GM18870 (cell line): ENCODE data around the gene DGCR6.
"Not testable (repeated sequence)": the region's sequence is repeated elsewhere in the genome, so short reads cannot be mapped to it uniquely, and the experiment has no call there.

Experiments used
- ATAC-seq: cut with Tn5 transposase; IDR thresholded peaks from one replicate; pipeline ENCODE4 v1.9.1; 2021; ENCODE audit warnings: moderate library complexity; ENCODE audit not compliant: unreplicated experiment

The DGCR6 gene

GRCh38 chr22:18929459-18929858 lies 23.3 kb downstream of the DGCR6 start:
- ATAC-seq = no peak

- no peak for ATAC-seq
These were observed 26.0 kb downstream of the DGCR6 start for GRCh38 chr22:18931905-18932652.

- ATAC-seq = no peak
These were observed 27.8 kb downstream of the DGCR6 start for GRCh38 chr22:18933914-18934313.

- not testable (repeated sequence) for ATAC-seq
These were observed 28.6 kb downstream of the DGCR6 start for GRCh38 chr22:18934688-18935087.

- ATAC-seq = no peak
These were observed 29.9 kb downstream of the DGCR6 start, which contains the start of gene PRODH for GRCh38 chr22:18935889-18936529. PRODH (minus strand) TSS chr22:18936293; CDS start chr22:18936287, 6 bp downstream.

GRCh38 chr22:18938691-18939090 lies 32.6 kb downstream of the DGCR6 start:
- ATAC-seq = not testable (repeated sequence)

- ATAC-seq = not testable (repeated sequence)
These were observed 41.0 kb downstream of the DGCR6 start for GRCh38 chr22:18947105-18947504.

- no peak for ATAC-seq
These were observed 41.8 kb downstream of the DGCR6 start for GRCh38 chr22:18947905-18948304.

- no peak for ATAC-seq
These were observed 44.0 kb downstream of the DGCR6 start for GRCh38 chr22:18950141-18950540.

GRCh38 chr22:18952022-18952421 lies 45.9 kb downstream of the DGCR6 start:
- ATAC-seq = no peak

- not testable (repeated sequence) for ATAC-seq
These were observed 47.0 kb downstream of the DGCR6 start for GRCh38 chr22:18953128-18953527.

- not testable (repeated sequence) for ATAC-seq
These were observed 48.3 kb downstream of the DGCR6 start for GRCh38 chr22:18954303-18954989.

GRCh38 chr22:18954990-18955571 lies 49.0 kb downstream of the DGCR6 start:
- no peak for ATAC-seq

- ATAC-seq = no peak
These were observed 49.6 kb downstream of the DGCR6 start for GRCh38 chr22:18955696-18956095.

GRCh38 chr22:18956121-18956895 lies 50.2 kb downstream of the DGCR6 start:
- not testable (repeated sequence) for ATAC-seq

GRCh38 chr22:18956956-18957355 lies 50.8 kb downstream of the DGCR6 start:
- not testable (repeated sequence) for ATAC-seq

GRCh38 chr22:18957621-18958320 lies 51.7 kb downstream of the DGCR6 start:
- ATAC-seq = not testable (repeated sequence)

- not testable (repeated sequence) for ATAC-seq
These were observed 52.2 kb downstream of the DGCR6 start for GRCh38 chr22:18958321-18958705.

GRCh38 chr22:18958738-18959137 lies 52.6 kb downstream of the DGCR6 start:
- ATAC-seq = not testable (repeated sequence)

GRCh38 chr22:18959266-18959665 lies 53.1 kb downstream of the DGCR6 start:
- ATAC-seq = not testable (repeated sequence)
